KMS-11 (cell line): ENCODE data around the gene DENND1A.
A peak's percentile ranks its signal among the peaks of the same experiment; 100 is the strongest.

Experiments
- H2AFZ ChIP-seq: fragments of 200-600 bp; sonication (generic); 2 replicates; pipeline ENCODE4 v1.6.1; 2016; ENCODE audit warnings: antibody characterized with exemption, mixed run types, low read depth
- H3K27ac ChIP-seq: fragments of 200-600 bp; sonication (generic); 2 replicates; pipeline ENCODE4 v1.6.1; 2016; ENCODE audit warnings: mild to moderate bottlenecking, mixed run types
- H3K27me3 ChIP-seq: fragments of 200-600 bp; sonication (generic); 2 replicates; pipeline ENCODE4 v1.6.1; 2017; ENCODE audit warnings: mild to moderate bottlenecking, low read depth, mixed run types, moderate library complexity; ENCODE audit not compliant: insufficient read depth
- H3K36me3 ChIP-seq: fragments of 200-600 bp; sonication (generic); 2 replicates; pipeline ENCODE4 v1.6.1; 2017; ENCODE audit warnings: mild to moderate bottlenecking, mixed run types; ENCODE audit not compliant: insufficient read depth
- H3K4me1 ChIP-seq: fragments of 200-600 bp; sonication (generic); 2 replicates; pipeline ENCODE4 v1.6.1; 2016; ENCODE audit warnings: mild to moderate bottlenecking, low read depth, mixed run types; ENCODE audit not compliant: poor library complexity, severe bottlenecking
- H3K4me2 ChIP-seq: fragments of 200-600 bp; sonication (generic); 2 replicates; pipeline ENCODE4 v1.7.0; 2016; ENCODE audit warnings: mild to moderate bottlenecking, mixed run types
- H3K4me3 ChIP-seq: fragments of 200-600 bp; sonication (generic); IDR thresholded peaks from 2 replicates; pipeline ENCODE4 v1.6.1; 2017; ENCODE audit warnings: low read depth, low read length, mixed read lengths; ENCODE audit not compliant: insufficient read depth
- H3K79me2 ChIP-seq: fragments of 200-600 bp; sonication (generic); 2 replicates; pipeline ENCODE4 v1.6.1; 2016; ENCODE audit warnings: low read depth, mixed run types; ENCODE audit not compliant: insufficient read depth
- H3K9ac ChIP-seq: fragments of 200-600 bp; sonication (generic); 2 replicates; pipeline ENCODE4 v1.6.1; 2016; ENCODE audit warnings: mild to moderate bottlenecking, mixed run types
- H4K20me1 ChIP-seq: fragments of 200-600 bp; sonication (generic); 2 replicates; pipeline ENCODE4 v1.6.1; 2016; ENCODE audit warnings: mild to moderate bottlenecking, mixed run types; ENCODE audit not compliant: insufficient read depth
- TF ChIP-seq, protein P1 (sequence below): fragments of 200-600 bp; sonication (generic); conservative IDR thresholded peaks from 2 replicates; pipeline ENCODE4 v1.6.1; 2017; ENCODE audit warnings: low read depth, mild to moderate bottlenecking, antibody characterized with exemption, low read length, moderate library complexity, mixed read lengths

The DENND1A gene

GRCh38 chr9:123438321-123438720, 491.6 kb downstream of the DENND1A start:
- Histone ChIP-seq H3K4me2 (no peak overlapping the region), H3K27ac (no peak overlapping the region), H3K36me3 (no peaks in the 10 kb centered on the region)

DNA sequence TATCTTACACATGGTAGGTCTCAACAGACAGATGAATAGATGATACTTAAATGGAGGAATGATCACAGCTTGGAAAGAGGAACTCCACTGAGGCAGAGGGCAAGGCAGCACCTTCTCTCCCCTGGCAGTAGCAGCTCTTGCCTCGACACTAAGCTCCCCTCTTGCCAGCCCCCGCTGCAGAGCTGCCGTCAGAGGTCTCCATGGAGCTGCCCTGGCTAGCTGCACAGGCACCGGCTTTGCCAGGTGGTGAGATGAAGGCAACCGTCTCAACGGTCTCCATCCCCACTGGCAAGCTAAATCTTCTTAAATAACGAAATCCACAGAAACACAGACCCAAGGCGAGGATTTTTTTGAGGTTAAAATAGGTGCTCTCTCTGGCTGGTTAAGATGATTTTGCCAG, 492.7 kb downstream of the DENND1A start:
- Histone ChIP-seq H3K36me3 (no peaks in the 10 kb centered on the region), H3K79me2 (no peaks in the 10 kb centered on the region), H3K27me3 (no peaks in the 10 kb centered on the region), H2AFZ (no peak overlapping the region), H3K4me3 (no peak overlapping the region), H3K27ac (no peak overlapping the region), H3K9ac (no peak overlapping the region), H3K4me2 (no peak overlapping the region), H3K4me1 (no peaks in the 10 kb centered on the region), H4K20me1 (no peaks in the 10 kb centered on the region)
- TF ChIP-seq, protein P1, sequence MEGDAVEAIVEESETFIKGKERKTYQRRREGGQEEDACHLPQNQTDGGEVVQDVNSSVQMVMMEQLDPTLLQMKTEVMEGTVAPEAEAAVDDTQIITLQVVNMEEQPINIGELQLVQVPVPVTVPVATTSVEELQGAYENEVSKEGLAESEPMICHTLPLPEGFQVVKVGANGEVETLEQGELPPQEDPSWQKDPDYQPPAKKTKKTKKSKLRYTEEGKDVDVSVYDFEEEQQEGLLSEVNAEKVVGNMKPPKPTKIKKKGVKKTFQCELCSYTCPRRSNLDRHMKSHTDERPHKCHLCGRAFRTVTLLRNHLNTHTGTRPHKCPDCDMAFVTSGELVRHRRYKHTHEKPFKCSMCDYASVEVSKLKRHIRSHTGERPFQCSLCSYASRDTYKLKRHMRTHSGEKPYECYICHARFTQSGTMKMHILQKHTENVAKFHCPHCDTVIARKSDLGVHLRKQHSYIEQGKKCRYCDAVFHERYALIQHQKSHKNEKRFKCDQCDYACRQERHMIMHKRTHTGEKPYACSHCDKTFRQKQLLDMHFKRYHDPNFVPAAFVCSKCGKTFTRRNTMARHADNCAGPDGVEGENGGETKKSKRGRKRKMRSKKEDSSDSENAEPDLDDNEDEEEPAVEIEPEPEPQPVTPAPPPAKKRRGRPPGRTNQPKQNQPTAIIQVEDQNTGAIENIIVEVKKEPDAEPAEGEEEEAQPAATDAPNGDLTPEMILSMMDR: no peak

More at GRCh38 chr9:123438321-123438720, 491.6 kb downstream of the DENND1A start:
- TF ChIP-seq, protein P1: no peak
- Histone ChIP-seq H2AFZ (no peak overlapping the region), H3K4me3 (no peak overlapping the region), H3K79me2 (no peaks in the 10 kb centered on the region), H3K27me3 (no peaks in the 10 kb centered on the region), H3K9ac (no peak overlapping the region), H3K4me1 (no peaks in the 10 kb centered on the region), H4K20me1 (no peaks in the 10 kb centered on the region)

- Histone ChIP-seq H3K4me3 (no peak overlapping the region), H3K36me3 (no peaks in the 10 kb centered on the region), H4K20me1 (no peaks in the 10 kb centered on the region), H3K9ac (no peak overlapping the region), H2AFZ (no peak overlapping the region), H3K79me2 (no peaks in the 10 kb centered on the region), H3K4me1 (no peaks in the 10 kb centered on the region), H3K4me2 (no peak overlapping the region), H3K27me3 (no peaks in the 10 kb centered on the region), H3K27ac (no peak overlapping the region)
- TF ChIP-seq, protein P1: no peak
Observed at GRCh38 chr9:123435471-123435870, 494.5 kb downstream of the DENND1A start.

- Histone ChIP-seq H3K27me3 (no peaks in the 10 kb centered on the region), H3K27ac (no peak overlapping the region), H3K36me3 (no peaks in the 10 kb centered on the region), H3K4me1 (no peaks in the 10 kb centered on the region), H4K20me1 (no peaks in the 10 kb centered on the region), H3K79me2 (no peaks in the 10 kb centered on the region), H3K9ac (no peak overlapping the region), H3K4me2 (no peak overlapping the region), H3K4me3 (no peak overlapping the region), H2AFZ (no peak overlapping the region)
- TF ChIP-seq, protein P1: 0 out of 2 replicates have a peak, but pooled peaks have one; percentile 25
Observed at GRCh38 chr9:123434619-123435240, 495.2 kb downstream of the DENND1A start.
